OCI-LY1 (cell line): ENCODE data around the gene DDR1.

Experiments
- EZH2 ChIP-seq: fragments of 200-600 bp; sonication (generic), shearing (Covaris generic); IDR thresholded peaks from 2 replicates; pipeline ENCODE4 v1.8.0; 2017; ENCODE audit warnings: borderline replicate concordance, mixed run types, mild to moderate bottlenecking, antibody characterized with exemption, low read length, moderate library complexity, mixed read lengths
- TF ChIP-seq, protein P1 (sequence below): fragments of 200-600 bp; sonication (generic), shearing (Covaris generic); IDR thresholded peaks from 2 replicates; pipeline ENCODE4 v1.5.1; 2017; ENCODE audit warnings: mild to moderate bottlenecking, antibody characterized with exemption, low read length, moderate library complexity, mixed read lengths

DNA sequence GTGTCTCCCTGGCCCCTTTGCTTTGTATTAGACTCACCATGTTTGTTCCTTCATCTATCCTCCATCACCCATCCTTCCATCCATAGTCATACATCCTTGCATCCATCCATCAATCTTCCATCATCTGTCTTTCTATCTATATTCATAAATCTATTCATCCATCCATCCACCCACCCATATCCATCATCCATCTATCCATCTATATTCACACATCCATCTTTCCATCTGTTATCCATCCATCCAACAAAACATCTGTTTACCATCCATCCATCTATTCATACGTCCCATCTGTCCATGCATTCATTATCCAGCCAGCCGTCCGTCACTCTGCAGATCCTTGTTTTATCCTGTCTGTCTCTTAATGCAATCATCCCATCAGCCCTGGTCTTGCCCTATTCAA, 10.6 kb downstream of the DDR1 start:
- TF ChIP-seq, protein P1, sequence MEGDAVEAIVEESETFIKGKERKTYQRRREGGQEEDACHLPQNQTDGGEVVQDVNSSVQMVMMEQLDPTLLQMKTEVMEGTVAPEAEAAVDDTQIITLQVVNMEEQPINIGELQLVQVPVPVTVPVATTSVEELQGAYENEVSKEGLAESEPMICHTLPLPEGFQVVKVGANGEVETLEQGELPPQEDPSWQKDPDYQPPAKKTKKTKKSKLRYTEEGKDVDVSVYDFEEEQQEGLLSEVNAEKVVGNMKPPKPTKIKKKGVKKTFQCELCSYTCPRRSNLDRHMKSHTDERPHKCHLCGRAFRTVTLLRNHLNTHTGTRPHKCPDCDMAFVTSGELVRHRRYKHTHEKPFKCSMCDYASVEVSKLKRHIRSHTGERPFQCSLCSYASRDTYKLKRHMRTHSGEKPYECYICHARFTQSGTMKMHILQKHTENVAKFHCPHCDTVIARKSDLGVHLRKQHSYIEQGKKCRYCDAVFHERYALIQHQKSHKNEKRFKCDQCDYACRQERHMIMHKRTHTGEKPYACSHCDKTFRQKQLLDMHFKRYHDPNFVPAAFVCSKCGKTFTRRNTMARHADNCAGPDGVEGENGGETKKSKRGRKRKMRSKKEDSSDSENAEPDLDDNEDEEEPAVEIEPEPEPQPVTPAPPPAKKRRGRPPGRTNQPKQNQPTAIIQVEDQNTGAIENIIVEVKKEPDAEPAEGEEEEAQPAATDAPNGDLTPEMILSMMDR: no peak
- TF ChIP-seq EZH2: no peak
